Measurements from ENCODE around the gene SOX18. TPM values are rescaled to one million over a fixed set of nuclear protein-coding genes. Genes with fewer than 3 reads are reported as not detected.

The SOX18 gene
- total and polyA plus RNA-seq, 2 of the 13 experiments (the other 11 are each of a cell fraction or from before 2014, with no cell fraction given): 1.6 to 1.9 TPM

- Histone ChIP-seq H3K9ac (ENCODE audit: insufficient read depth, low read depth, low read length) (peak within 1 kb of the TSS; percentile 82), H3K36me3 (replicated peaks in 1 of 2; ENCODE audit: control insufficient read depth in 1 of 2, insufficient read depth in 2 of 2, low read length in 2 of 2) (peaks cover 18 to 26% of the 10 kb centered on the region in 2 experiments), H3K27me3 (ENCODE audit: control insufficient read depth in 1 of 2, insufficient read depth in 2 of 2, low read length in 2 of 2) (no peaks in the 10 kb centered on the region), H3K4me1 (ENCODE audit: insufficient read depth, low read length) (peaks cover 56% of the 10 kb centered on the region), H3K9me3 (ENCODE audit: low read length) (no peaks in the 10 kb centered on the region), H4K20me1 (ENCODE audit: insufficient read depth, low read length) (no peaks in the 10 kb centered on the region), H3K27ac (ENCODE audit: extremely low read length, insufficient read depth, low read length) (peak within 1 kb of the TSS; percentile 82), H2AFZ (ENCODE audit: low read length) (no peak within 1 kb of the TSS), H3K79me2 (ENCODE audit: insufficient read depth, low read length) (peaks cover 18% of the 10 kb centered on the region), H3K4me2 (ENCODE audit: low read depth, low read length) (peak within 1 kb of the TSS; percentile 92), H3K4me3 (replicated peaks in 1 of 3; ENCODE audit: insufficient read depth in 1 of 3, low read depth in 2 of 3, low read length in 3 of 3) (peak within 1 kb of the TSS; percentile 57 to 84 (median 71))
- ATAC-seq: peak; percentile 72
- intact Hi-C loops (cut with micrococcal nuclease; ENCODE audit: unreplicated experiment): loop anchor here (1.0 to 2.0 kb wide), 3 partner anchors 12 to 55 kb away; partner anchors contain the start of gene PRPF6
- WGBS (ENCODE audit: low lambda C conversion rate): 5% methylated on average over 6 of the region's 10 CpGs
- in situ Hi-C loops (cut with HindIII; ENCODE audit: extremely low pct_ligation_motif_present, low pct_unique_long_range_greater_than_20kb): no loop called here
- BruUV-seq (replicated peaks): no TSS peak
- peak; percentile 80 for FAIRE-seq
- POLR2A ChIA-PET: interaction anchor here (0.7 to 10.1 kb wide), 22 partner anchors 8 to 409 kb away, joined by 3 to 252 read pairs (median 4); partner anchors contain the start of genes GMEB2, OPRL1, PCMTD2 and PRPF6
- peak; percentile 94 for DNase-seq (ENCODE audit: low spot score)
- CTCF ChIA-PET (ENCODE audit: low intra/inter-chr PET ratio, low total read pairs): no interaction called here
- TF ChIP-seq ATAD3A (CRISPR knock-in tag; IDR thresholded peaks at IDR 0.05) (peak; percentile 37), LCORL (IDR thresholded peaks at IDR 0.05) (no peak), LCORL (CRISPR knock-in tag; IDR thresholded peaks at IDR 0.05) (peak; percentile 88), GLMP (CRISPR knock-in tag; IDR thresholded peaks at IDR 0.05; ENCODE audit: borderline replicate concordance) (no peak), SNAI1 (CRISPR knock-in tag; IDR thresholded peaks at IDR 0.05; ENCODE audit: borderline replicate concordance) (no peak), MAFK (conservative IDR thresholded peaks at IDR 0.05 in 1 of 2, IDR thresholded peaks at IDR 0.05 in 1 of 2; ENCODE audit: low read length in 2 of 2) (no peak), ADNP (CRISPR knock-in tag; IDR thresholded peaks at IDR 0.05) (no peak), JUN (CRISPR knock-in tag; IDR thresholded peaks at IDR 0.05) (peak; percentile 61), PHF8 (CRISPR knock-in tag; IDR thresholded peaks at IDR 0.05) (peak; percentile 76), DPF2 (CRISPR knock-in tag; IDR thresholded peaks at IDR 0.05; ENCODE audit: borderline replicate concordance, low read depth) (peak; percentile 37; the same call in 1 of the 2 replicates), HNRNPH1 (optimal IDR thresholded peaks at IDR 0.05; ENCODE audit: low read depth, low read length) (no peak), ATF2 (CRISPR knock-in tag; IDR thresholded peaks at IDR 0.05) (no peak), SKI (IDR thresholded peaks at IDR 0.05; ENCODE audit: partially characterized antibody) (no peak), NONO (IDR thresholded peaks at IDR 0.05) (no peak), NONO (CRISPR knock-in tag; conservative IDR thresholded peaks at IDR 0.05) (peak; percentile 98), ZUFSP (CRISPR knock-in tag; IDR thresholded peaks at IDR 0.05; ENCODE audit: borderline replicate concordance) (no peak), THAP11 (CRISPR knock-in tag; IDR thresholded peaks at IDR 0.05) (no peak; the same call in 1 of the 2 replicates), ZNF121 (CRISPR knock-in tag; IDR thresholded peaks at IDR 0.05) (peak; percentile 53; the same call in 1 of the 2 replicates), MNT (IDR thresholded peaks at IDR 0.05) (no peak; the same call in 1 of the 2 replicates)
- TF ChIP-seq, protein P1, sequence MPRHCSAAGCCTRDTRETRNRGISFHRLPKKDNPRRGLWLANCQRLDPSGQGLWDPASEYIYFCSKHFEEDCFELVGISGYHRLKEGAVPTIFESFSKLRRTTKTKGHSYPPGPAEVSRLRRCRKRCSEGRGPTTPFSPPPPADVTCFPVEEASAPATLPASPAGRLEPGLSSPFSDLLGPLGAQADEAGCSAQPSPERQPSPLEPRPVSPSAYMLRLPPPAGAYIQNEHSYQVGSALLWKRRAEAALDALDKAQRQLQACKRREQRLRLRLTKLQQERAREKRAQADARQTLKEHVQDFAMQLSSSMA (CRISPR knock-in tag; IDR thresholded peaks at IDR 0.05): peak; percentile 77; the same call in 1 of the 2 replicates
Observed at GRCh38 chr20:64035933-64036345, 13.5 kb downstream of the SOX18 start, which contains the start of gene C20orf204. C20orf204 (plus strand) TSS chr20:64036182; CDS start chr20:64036324, 142 bp downstream.

Data from HepG2 (cell line).